IPS-18a (cell line): Measurements from ENCODE around the gene ROMO1.
"Not testable (repeated sequence)": the region's sequence is repeated elsewhere in the genome, so short reads cannot be mapped to it uniquely, and the experiment has no call there.

Source experiments
- H3K27ac ChIP-seq: one replicate; pipeline ENCODE4 v1.5.1; 2013; ENCODE audit warnings: low read length
- H3K27me3 ChIP-seq: one replicate; pipeline ENCODE4 v1.6.1; 2013; ENCODE audit warnings: mild to moderate bottlenecking, low read length; ENCODE audit not compliant: control insufficient read depth, insufficient read depth
- H3K36me3 ChIP-seq: one replicate; pipeline ENCODE4 v1.6.1; 2013; ENCODE audit warnings: low read depth, low read length; ENCODE audit not compliant: control insufficient read depth
- H3K4me1 ChIP-seq: one replicate; pipeline ENCODE4 v1.6.1; 2013; ENCODE audit warnings: low read depth, low read length; ENCODE audit not compliant: control insufficient read depth
- H3K4me3 ChIP-seq: one replicate; pipeline ENCODE4 v1.5.1; 2013; ENCODE audit warnings: low read length
- H3K9ac ChIP-seq: one replicate; pipeline ENCODE4 v1.6.1; 2013; ENCODE audit warnings: mild to moderate bottlenecking, low read length, moderate library complexity
- H3K9me3 ChIP-seq: one replicate; pipeline ENCODE4 v1.6.1; 2013; ENCODE audit warnings: low read depth, low read length; ENCODE audit not compliant: control insufficient read depth

The ROMO1 gene

GRCh38 chr20:35737865-35738333 is 38.7 kb downstream of the ROMO1 start:
- Histone ChIP-seq H3K27ac (no peak overlapping the region), H3K4me3 (no peak overlapping the region), H3K36me3 (peaks cover 69% of the 10 kb centered on the region), H3K27me3 (no peaks in the 10 kb centered on the region), H3K4me1 (peaks cover 12% of the 10 kb centered on the region), H3K9me3 (no peaks in the 10 kb centered on the region), H3K9ac (no peak overlapping the region)

DNA sequence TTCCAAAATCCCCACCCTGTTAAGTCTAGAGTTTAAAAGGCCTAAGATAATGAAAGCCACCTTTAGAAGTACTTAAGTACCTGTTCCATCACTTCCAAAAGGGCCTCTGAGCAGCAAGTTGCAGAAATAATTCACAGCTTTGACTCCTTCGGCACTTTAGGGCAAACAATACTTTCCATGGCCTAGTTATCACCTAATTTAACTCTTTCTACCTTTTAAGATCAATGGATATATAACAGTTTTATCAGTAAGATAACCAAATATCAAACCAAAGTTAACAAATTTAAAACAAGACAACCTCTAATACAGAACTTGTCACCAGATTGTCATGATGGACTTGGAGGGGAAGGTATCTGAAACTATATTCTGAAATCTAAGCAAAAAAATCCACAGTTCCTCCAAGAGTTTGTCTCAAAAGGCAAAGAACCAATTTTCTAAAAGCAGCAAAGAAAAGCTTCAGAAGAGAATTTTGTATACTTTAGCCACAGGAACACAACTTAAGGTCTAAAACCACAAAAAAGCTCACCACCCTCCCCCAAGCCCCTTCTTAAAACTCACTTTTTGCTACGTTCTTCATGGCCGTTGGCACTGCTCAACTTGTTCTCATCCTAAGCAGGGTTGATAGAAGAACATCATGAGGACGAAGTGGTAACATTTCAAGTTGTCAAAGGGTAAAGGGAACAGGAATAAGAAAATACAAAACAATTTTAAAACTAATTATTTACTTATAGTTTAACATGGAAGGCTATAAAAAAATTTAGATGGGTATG is 39.4 kb downstream of the ROMO1 start:
- Histone ChIP-seq H3K27me3 (no peaks in the 10 kb centered on the region), H3K4me3 (peak overlapping the region; percentile 19), H3K9ac (no peak overlapping the region), H3K27ac (no peak overlapping the region), H3K36me3 (peaks cover 62% of the 10 kb centered on the region), H3K9me3 (no peaks in the 10 kb centered on the region), H3K4me1 (peaks cover 17% of the 10 kb centered on the region)

GRCh38 chr20:35739294-35740163 is 40.3 kb downstream of the ROMO1 start:
- Histone ChIP-seq H3K36me3 (peaks cover 53% of the 10 kb centered on the region), H3K9me3 (no peaks in the 10 kb centered on the region), H3K27ac (no peak overlapping the region), H3K27me3 (no peaks in the 10 kb centered on the region), H3K4me1 (peaks cover 17% of the 10 kb centered on the region), H3K9ac (peak overlapping the region; percentile 1), H3K4me3 (peak overlapping the region; percentile 93)

GRCh38 chr20:35741892-35742740 is 42.9 kb downstream of the ROMO1 start, which contains the start of gene RBM39:
TSS of gene RBM39 (minus strand) at chr20:35742260. CDS start at chr20:35740874, 1,386 bp downstream.
- peaks cover 31% of the 10 kb centered on the region for H3K36me3 ChIP-seq
- H3K9me3 ChIP-seq, result no peaks in the 10 kb centered on the region
- H3K27ac ChIP-seq, result peak within 1 kb of the TSS; percentile 97
- peak within 1 kb of the TSS; percentile 93 for H3K4me3 ChIP-seq
- peak within 1 kb of the TSS; percentile 100 for H3K9ac ChIP-seq
- no peaks in the 10 kb centered on the region for H3K27me3 ChIP-seq
- H3K4me1 ChIP-seq, result peaks cover 17% of the 10 kb centered on the region

- H3K27ac ChIP-seq, result peak overlapping the region; percentile 97
- H3K4me1 ChIP-seq, result peaks cover 17% of the 10 kb centered on the region
- H3K36me3 ChIP-seq, result peaks cover 29% of the 10 kb centered on the region
- peak overlapping the region; percentile 91 for H3K4me3 ChIP-seq
- no peaks in the 10 kb centered on the region for H3K9me3 ChIP-seq
- H3K9ac ChIP-seq, result peak overlapping the region; percentile 99
- no peaks in the 10 kb centered on the region for H3K27me3 ChIP-seq
These were observed 43.7 kb downstream of the ROMO1 start for GRCh38 chr20:35742741-35743523.

GRCh38 chr20:35743693-35744491 is 44.7 kb downstream of the ROMO1 start:
- Histone ChIP-seq H3K27me3 (no peaks in the 10 kb centered on the region), H3K4me3 (peak overlapping the region; percentile 91), H3K9me3 (no peaks in the 10 kb centered on the region), H3K9ac (peak overlapping the region; percentile 99), H3K4me1 (peaks cover 13% of the 10 kb centered on the region), H3K36me3 (peaks cover 19% of the 10 kb centered on the region), H3K27ac (peak overlapping the region; percentile 97)

DNA sequence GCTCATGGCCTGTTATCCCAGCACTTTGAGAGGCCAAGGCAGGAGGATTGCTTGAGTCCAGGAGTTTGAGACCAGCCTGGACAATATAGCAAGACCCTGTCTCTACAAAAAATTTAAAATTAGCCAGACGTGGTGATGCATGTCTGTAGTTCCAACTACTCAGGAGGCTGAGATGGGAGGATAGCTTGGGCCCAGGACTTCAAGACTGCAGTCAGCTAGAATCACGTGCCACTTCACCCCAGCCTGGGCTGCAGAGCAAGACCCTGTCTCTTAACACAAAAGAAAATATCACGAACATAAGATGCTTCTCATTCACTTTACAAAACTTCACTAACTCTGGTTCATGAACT is 45.3 kb downstream of the ROMO1 start:
- H3K9me3 ChIP-seq, H3K9ac ChIP-seq, H3K27ac ChIP-seq, H3K4me3 ChIP-seq, H3K27me3 ChIP-seq: not testable (repeated sequence)
- H3K4me1 ChIP-seq, result peaks cover 13% of the 10 kb centered on the region
- peaks cover 14% of the 10 kb centered on the region for H3K36me3 ChIP-seq
